C4-2B (cell line): ENCODE data around the gene DNAJA4.

Experiments used
- H3K27ac ChIP-seq: fragments of 450-650 bp; 2 replicates; pipeline ENCODE4 v1.5.1; 2017
- ZFX ChIP-seq: fragments of 450-650 bp; IDR thresholded peaks from 2 replicates; pipeline ENCODE4 v1.6.1; 2017
- TF ChIP-seq, protein P1 (sequence below): fragments of 450-650 bp; conservative IDR thresholded peaks from 2 replicates; pipeline ENCODE4 v1.5.1; 2017; ENCODE audit warnings: mild to moderate bottlenecking

Gene DNAJA4

DNA sequence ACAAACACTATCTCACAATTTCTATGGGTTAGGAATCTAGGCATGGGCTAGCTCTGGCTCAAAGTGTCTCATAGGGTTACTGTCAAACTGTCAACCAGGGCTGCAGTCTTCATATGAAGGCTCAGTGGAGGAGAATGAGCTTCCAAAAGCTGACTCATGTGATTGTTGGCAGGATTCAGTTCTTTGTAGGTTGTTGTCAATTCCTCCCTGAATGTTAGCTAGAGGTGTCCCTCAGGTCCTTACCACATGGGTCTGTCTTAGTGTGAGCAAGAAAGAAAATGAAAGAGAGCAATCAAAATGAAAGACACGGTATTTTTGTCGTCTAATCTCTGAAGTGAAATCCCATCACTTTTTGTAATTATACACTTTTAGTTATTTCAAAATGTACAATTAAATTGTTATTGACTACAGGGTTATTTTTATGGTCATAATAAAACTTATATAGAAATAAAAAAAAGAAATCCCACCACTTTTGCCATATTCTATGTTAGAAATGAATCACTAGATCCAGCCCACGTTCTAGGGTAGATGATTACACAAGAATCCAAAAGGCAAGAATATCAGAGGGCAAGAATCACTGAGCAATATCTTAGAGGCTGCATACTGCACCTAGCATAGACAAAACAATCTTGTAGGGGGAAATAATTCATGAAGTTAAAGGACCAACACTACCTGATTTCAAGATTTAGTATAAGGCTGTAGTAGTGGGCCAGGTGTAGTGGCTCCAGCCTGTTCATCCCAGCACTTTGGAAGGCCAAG is 38.4 kb upstream of the DNAJA4 start:
- no peak for TF ChIP-seq ZFX
- TF ChIP-seq, protein P1, sequence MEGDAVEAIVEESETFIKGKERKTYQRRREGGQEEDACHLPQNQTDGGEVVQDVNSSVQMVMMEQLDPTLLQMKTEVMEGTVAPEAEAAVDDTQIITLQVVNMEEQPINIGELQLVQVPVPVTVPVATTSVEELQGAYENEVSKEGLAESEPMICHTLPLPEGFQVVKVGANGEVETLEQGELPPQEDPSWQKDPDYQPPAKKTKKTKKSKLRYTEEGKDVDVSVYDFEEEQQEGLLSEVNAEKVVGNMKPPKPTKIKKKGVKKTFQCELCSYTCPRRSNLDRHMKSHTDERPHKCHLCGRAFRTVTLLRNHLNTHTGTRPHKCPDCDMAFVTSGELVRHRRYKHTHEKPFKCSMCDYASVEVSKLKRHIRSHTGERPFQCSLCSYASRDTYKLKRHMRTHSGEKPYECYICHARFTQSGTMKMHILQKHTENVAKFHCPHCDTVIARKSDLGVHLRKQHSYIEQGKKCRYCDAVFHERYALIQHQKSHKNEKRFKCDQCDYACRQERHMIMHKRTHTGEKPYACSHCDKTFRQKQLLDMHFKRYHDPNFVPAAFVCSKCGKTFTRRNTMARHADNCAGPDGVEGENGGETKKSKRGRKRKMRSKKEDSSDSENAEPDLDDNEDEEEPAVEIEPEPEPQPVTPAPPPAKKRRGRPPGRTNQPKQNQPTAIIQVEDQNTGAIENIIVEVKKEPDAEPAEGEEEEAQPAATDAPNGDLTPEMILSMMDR = no peak
- H3K27ac ChIP-seq = no peak overlapping the region

DNA sequence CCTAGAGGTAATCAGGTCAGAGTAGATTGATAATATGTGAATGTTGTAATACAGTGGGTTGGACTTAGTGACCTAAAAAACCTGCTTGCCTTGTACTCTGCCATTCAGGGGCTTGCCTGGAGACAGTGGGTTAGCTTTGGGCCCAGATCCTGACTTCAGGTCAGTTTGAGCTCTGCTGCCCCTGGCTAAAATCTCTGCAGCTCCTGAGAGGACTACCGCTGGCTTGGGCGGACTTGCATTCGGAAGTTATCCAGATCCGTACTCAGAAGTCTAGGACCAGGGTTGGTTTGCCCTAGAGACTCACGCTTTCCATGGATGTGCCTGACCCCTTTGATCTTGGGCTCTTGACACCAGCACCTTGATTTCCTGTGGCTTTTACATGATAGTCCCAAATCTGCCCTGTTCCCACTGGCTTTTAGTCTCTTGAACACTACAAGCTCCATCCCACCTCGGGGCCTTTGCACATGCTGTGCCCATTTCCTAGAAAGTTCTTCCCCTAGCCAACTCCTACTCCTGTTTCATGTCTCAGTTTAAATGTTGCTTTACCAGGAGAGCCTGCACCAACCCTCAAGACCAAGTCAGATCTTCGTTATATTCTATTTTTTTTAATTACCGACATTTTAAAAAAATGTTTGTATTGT is 35.9 kb upstream of the DNAJA4 start:
- TF ChIP-seq, protein P1 = no peak
- no peak overlapping the region for H3K27ac ChIP-seq

DNA sequence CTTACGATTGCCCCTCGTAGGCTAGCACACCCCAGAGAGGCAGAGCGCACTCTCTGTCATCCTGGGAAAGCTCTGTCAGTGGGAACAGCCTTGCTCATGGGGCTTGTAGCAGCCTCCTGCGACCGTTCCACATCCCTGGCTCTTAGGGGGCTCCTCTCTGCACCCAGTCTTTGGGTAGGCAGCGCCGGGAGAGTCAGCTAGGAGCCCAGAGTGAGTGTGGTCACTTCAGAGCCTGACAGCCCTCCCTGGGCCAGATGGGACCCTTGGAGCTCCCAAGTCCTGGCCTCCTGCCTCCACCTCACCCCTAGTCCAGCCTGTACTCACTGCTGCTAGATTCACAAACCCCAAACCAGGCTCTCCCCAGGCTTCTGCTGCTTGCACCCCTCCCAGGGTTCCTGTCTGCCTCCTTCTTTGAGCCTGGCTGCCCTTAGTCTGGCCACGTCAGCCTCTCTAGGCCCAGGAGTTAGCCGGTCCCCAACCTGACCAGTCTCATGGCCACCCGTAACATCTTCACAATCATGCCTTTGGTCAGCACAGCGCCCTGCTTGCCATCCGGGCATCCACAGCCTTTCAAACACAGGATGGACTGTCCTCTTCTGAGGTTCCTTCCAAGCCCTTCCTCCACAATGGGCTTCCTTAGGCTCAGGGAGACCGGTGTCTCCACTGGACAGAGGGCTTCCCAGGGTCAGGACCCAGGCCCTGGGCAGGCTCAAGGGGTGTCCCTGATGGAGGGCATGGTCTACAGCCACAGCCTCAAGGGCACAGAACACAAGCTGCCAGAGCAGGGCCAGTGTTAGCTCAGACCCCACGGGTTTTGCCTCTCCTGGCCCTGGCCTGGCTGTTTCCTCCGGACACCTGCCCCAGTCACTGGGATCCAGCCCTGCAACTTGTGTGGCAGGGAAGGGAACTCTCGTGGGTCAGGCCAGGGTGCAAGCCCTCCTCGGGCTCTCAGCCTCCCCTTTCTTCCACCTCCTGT is 34.6 kb upstream of the DNAJA4 start:
- H3K27ac ChIP-seq = no peak overlapping the region
- no peak for TF ChIP-seq ZFX
- TF ChIP-seq, protein P1 = no peak

DNA sequence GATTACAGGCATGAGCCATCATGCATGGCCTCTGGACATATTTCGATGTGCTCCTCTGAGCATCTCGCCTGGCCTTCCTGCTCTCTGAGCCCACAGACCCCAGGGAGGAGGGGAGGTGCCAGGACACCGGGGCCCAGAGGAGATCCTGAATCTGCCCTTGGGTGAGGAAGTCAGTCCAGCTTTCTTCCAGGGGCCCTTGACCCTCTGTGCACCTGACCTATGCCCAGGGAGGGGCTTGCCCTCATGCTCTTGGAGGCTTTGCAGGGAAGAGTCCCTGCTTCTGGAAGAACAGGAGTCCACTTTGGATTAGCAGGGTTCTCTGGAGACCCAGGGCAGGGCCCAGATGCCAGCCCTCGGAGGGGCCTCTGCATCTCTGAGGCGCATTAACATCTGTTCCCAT is 31.4 kb upstream of the DNAJA4 start:
- no peak overlapping the region for H3K27ac ChIP-seq
- TF ChIP-seq ZFX = no peak
- TF ChIP-seq, protein P1 = no peak

DNA sequence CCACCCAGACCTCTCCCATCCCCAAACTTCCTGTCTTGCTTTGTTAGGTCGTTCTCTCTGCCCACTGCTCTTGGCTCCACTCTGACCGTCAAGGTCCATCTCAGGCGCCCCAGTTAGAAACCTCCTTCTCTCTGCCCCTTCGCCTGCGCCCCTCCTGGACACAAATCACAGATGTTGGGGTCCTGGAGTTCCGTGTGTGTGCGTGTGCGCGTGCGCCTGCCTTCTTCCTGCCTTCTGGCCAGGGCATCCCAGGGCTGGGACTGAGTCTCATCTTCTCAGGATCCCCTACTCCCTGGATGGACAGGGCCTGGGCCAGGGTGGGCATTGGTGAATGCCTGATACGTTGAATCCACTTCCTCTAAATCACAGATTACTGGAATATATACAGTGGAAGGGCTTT is 30.9 kb upstream of the DNAJA4 start:
- TF ChIP-seq, protein P1 = no peak
- TF ChIP-seq ZFX = no peak
- no peak overlapping the region for H3K27ac ChIP-seq

DNA sequence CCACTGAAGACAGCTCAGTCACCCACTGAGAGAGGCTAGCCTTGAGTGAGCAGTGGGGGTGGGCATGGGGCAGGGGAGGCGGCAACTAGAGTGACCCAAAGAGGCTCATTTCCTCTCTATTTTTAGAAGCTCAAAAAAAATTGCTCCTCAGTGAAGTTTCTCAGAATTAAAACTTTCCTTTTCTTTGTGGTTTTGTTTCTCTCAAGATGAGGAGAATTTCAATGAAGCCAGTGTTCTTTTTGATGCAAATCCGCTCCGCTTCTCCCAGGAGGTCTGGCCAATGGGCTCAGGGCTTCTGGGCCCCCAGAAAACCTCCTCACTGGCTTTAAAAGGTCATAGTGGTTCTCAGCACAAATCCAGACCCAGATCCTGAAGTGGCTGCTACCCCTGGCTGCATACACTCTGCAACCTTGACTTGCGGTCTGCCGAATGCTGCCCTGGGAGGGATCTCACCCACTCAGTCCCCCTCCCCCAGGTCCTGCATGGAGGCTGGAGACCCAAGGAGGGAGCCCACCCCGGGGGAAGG is 29.8 kb upstream of the DNAJA4 start, which contains the start of gene ACSBG1:
ACSBG1 (minus strand) TSS at position 51 of the 526 bp plus-strand sequence. CDS start 64 bp downstream, outside the sequence.
- H3K27ac ChIP-seq = no peak within 1 kb of the TSS
- no peak for TF ChIP-seq ZFX
- TF ChIP-seq, protein P1 = no peak
